GM21717 (cell line): ENCODE data around the gene NEU4.
"Not testable (repeated sequence)": the region's sequence is repeated elsewhere in the genome, so short reads cannot be mapped to it uniquely, and the experiment has no call there.

ENCODE experiments used
- ATAC-seq: cut with Tn5 transposase; IDR thresholded peaks from one replicate; pipeline ENCODE4 v1.9.1; 2021; ENCODE audit warnings: mild to moderate bottlenecking, moderate library complexity; ENCODE audit not compliant: unreplicated experiment

NEU4 gene

DNA sequence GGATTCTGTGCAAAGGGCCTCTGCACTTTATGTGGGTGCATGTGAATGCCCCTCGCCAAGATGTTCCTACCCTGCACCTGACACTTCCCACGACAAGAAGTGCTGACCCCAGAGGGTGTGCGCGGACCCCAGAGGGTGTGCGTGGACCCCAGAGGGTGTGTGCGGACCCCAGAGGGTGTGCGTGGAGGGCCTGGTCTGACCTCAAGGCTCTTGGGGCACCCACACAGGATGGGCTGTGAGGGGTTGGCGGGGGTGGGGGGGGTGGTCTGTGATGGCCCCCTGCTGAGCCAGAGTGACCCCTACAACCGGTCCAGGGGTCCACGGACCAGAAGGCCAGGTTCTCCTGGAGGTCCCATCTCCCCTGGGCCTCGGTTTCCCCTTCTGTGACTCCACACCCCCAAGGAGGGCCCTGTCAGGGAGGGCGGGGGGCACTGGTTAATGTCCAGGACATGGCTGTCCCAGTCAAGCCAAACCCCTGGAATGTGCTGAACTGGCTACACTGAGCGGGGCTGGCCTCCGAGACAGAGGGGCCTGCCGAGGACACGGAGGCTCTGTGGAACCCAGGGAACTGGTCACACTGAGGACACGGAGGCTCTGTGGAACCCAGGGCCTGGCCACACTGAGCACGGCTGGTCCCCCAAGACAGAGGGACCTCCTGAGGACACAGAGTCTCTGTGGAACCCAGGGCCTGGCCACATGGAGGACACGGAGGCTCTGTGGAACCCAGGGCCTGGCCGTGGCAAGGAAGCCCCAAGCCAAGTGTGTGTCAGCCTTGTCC lies 3.1 kb downstream of the NEU4 start:
- no peak for ATAC-seq

DNA sequence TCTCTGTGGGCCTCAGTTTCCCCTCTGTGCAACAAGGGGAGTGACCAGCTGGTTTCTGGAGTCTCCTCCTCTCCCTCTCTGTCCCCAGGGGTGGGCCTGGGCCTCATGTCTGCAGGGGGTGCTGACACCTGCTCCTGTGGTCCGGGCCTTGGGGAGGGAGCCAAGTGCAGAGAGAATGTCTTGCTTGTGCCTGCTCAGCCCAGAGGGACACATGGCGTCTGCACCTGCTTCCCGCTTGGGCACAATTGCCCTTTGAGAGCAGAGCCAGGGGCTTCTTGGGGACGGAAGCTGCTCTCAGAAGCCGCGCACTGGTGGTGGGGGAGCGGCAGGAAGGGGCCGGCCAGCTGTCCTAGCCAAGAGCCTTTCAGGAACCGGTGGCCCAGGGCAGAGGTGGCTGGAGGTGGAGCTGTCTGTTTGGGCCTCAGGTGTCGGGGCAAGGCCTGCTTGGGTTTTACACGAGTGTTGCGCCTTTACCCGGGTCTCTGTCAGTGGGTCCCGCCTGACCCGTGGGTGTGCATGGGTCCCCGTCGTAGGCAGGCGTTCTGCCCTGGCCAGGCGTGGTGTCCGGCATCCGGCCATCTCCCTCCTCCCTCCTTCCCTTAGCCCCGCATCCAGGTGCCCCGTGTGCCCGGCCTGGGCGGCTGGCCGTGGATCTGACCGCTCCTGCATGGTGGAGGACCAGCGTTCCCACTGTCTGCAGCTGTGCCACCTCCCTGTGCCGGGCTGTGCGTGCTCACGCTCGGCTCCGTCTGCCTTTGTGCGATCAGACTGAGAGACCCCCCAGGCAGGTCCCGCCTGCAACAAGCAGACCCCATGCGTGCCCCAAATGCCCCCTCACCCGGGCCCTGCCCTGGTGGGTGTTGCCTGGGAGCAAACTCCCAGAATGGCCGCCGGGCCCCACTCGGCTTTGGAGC lies 4.0 kb downstream of the NEU4 start:
- no peak for ATAC-seq

DNA sequence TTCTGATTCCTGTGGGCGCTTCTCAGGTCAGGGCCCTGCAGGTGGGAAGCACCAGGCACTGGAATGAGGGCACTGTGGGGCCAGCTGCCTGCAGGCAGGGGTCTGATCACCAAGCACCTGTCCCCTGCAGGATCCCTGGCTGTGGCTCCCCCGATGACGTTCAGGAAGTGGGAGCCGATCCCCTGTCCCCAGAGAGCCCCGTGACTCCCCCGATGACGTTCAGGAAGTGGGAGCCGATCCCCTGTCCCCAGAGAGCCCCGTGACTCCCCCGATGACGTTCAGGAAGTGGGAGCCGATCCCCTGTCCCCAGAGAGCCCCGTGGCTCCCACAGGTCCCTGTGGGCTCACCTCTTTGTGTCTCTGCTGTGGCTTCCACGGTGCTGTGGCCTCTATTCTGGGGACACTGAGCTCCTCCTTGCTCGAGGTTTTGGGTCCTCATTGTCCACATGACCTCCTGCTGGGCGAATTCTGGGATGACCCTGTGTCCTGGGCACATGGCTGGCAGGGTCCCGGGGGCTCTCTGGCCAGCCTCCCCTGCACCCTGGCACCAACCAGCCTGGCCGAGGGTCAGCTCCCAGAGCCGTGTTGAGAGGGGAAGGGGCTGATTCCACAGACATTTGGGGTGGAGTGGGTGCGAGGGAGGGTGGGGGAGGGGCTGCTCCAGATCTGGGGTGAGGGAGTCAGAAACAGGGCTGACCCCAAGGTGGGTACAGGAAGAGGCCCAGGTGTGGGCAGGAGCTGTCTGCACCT lies 4.8 kb downstream of the NEU4 start:
- ATAC-seq, result no peak

DNA sequence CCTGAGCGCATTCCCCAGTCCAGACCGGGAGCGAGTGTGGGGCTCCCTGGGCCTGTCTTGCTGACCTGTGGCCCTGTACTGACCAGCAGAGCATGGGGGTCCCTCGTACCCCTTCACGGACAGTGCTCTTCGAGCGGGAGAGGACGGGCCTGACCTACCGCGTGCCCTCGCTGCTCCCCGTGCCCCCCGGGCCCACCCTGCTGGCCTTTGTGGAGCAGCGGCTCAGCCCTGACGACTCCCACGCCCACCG lies 5.3 kb downstream of the NEU4 start:
- no peak for ATAC-seq

DNA sequence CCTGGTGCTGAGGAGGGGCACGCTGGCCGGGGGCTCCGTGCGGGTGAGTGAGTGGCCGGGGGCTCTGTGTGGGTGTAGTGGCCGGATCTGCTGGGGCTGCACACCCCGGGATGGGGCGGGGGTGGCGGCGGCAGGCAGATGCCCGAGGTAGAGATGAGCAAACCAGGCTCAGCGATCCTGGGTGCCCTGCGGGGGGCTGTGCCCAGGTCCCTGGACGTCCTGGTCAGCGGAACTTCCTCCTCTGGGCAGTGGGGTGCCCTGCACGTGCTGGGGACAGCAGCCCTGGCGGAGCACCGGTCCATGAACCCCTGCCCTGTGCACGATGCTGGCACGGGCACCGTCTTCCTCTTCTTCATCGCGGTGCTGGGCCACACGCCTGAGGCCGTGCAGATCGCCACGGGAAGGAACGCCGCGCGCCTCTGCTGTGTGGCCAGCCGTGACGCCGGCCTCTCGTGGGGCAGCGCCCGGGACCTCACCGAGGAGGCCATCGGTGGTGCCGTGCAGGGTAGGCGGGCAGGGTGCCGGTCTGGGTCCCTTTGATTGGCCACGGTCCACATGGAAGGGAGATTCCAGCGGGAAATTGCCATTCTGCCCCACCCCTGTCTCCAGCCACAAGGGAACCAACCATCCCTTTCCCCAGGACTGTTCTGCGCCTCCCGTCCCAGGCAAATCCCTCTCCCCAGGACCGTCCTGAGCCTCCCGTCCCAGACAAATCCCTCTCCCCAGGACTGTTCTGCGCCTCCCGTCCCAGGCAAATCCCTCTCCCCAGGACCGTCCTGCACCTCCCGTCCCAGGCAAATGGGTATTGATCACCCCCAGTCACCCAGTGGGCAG lies 5.9 kb downstream of the NEU4 start:
- no peak for ATAC-seq

DNA sequence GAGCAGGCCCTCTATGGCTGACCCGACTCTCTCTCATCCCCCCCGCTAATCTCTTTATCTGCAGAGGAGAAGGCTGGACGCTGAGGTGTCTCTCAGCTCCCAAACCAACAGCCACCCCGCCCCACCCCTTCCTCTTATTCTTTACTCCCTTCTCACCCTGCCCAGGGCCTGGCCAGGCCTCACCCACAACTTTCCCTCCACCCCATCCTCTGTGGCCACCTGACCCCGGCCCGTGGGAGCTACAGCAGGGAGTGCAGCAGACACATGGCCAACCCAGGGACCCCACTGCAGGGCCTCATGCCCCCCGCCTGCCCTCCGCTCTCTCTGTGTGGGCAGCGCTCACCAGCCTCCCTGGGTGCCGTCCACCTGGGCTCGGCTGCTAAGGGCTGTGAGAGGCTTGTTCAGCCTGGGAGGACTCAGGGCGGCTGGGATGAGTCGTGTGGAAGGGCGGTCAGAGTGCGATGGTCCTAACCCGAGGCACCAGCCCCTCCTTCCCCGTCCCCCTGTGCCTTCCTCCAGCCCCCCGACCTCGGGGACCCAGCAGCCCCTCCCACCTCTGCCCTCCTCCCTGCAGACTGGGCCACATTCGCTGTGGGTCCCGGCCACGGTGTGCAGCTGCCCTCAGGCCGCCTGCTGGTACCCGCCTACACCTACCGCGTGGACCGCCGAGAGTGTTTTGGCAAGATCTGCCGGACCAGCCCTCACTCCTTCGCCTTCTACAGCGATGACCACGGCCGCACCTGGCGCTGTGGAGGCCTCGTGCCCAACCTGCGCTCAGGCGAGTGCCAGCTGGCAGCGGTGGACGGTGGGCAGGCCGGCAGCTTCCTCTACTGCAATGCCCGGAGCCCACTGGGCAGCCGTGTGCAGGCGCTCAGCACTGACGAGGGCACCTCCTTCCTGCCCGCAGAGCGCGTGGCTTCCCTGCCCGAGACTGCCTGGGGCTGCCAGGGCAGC lies 6.8 kb downstream of the NEU4 start:
- no peak for ATAC-seq

DNA sequence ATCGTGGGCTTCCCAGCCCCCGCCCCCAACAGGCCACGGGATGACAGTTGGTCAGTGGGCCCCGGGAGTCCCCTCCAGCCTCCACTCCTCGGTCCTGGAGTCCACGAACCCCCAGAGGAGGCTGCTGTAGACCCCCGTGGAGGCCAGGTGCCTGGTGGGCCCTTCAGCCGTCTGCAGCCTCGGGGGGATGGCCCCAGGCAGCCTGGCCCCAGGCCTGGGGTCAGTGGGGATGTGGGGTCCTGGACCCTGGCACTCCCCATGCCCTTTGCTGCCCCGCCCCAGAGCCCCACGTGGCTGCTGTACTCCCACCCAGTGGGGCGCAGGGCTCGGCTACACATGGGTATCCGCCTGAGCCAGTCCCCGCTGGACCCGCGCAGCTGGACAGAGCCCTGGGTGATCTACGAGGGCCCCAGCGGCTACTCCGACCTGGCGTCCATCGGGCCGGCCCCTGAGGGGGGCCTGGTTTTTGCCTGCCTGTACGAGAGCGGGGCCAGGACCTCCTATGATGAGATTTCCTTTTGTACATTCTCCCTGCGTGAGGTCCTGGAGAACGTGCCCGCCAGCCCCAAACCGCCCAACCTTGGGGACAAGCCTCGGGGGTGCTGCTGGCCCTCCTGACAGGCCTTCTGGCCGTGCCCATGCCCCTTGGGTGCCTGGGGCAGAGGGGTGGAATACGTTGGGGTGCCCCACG lies 7.6 kb downstream of the NEU4 start:
- no peak for ATAC-seq

DNA sequence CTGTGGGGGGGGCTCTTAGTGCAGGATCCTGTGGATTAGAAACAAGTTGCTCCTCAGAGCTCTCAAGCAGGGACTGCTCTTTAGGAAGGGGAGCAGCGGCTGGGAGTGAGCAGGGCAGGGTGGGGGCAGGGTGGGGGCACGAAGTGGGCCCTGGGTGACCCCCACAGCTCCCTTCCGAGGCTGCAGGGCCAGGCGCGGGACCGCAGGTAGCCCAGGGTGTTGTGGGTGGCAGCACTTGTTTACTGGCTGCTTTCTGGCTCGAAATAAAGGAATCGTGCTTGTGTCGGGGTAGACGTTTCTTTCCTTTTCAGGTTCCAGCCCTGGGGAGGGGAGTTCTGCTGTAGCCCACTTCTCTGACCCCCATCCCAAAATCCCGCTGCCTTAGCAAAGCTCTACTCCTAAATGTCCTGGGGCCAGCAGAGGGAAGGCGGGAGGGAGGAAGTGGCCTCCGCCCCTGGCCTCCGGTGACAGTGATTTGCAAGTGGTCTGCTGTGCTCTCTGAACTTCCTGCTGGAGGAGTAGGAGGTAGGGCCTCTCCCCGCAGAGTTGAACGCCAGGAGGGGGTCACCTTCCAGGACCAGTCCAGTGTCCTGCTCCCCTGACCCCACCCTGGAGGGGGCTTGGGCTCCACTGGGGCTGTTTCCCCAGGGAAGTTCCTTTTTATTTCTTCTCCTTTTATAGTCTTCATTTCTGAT lies 8.3 kb downstream of the NEU4 start:
- ATAC-seq, result no peak

DNA sequence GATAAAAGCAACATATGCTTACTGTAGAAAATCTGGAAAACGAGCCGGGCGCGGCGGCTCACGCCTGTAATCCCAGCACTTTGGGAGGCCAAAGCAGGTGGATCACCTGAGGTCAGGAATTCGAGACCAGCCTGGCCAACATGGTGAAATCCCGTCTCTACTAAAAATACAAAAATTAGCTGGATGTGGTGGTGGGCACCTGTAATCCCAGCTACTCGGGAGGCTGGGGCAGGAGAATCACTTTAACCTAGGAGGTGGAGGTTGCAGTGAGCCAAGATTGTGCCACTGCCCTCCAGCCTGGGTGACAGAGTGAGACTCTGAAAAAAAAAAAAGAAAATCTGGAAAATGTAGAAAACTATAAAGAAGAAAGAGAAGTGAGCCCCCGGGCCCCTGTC lies 8.8 kb downstream of the NEU4 start:
- ATAC-seq, result not testable (repeated sequence)

DNA sequence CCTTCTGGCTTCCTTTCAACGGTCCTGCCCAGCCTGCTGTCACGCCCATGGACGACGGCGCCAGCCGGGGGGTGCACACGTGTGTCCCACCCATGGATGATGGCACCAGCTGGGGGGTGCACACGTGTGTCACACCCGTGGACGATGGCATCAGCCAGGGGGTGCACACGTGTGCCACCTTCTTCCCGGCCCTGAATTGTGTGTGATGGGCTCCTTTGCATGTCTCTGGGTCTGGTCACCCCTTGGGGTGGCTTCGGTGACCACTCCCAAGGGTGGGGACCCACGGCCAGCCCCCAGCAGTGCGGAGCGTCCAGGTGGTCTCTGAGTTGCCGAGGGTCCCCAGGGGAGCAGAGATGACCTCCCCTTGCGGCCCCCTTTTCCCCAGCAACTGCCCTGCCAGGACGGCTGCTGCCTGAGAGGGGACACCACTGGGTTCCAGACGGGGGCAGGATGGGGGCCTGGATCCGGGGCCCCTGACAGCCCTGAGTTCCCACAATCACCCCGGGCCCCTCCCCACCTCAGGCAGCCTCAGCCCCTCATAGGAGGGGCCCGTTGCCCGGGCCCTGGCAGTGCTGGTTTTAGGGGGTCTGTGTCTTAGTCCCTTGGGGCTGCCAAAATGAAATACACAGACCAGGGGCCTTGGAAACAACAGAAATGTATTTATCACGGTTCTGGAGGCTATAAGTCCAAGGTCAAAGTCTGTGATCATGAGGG lies 9.4 kb downstream of the NEU4 start:
- ATAC-seq, result no peak

DNA sequence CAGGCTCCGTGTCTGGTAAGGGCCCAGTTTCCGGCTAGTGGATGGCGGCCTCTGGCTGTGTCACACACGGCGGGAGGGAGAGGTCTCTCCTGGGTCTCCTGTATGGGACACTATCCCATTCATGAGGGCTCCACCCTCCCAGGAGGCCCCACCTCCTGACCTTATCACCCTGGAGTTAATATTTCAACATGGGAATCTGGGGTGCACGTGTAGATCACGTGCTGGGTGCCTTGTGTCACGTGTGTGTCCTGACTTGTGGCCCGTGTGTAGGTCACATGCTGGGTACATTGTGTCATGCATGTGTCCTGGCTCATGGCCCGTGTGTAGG lies 9.9 kb downstream of the NEU4 start:
- ATAC-seq, result no peak

DNA sequence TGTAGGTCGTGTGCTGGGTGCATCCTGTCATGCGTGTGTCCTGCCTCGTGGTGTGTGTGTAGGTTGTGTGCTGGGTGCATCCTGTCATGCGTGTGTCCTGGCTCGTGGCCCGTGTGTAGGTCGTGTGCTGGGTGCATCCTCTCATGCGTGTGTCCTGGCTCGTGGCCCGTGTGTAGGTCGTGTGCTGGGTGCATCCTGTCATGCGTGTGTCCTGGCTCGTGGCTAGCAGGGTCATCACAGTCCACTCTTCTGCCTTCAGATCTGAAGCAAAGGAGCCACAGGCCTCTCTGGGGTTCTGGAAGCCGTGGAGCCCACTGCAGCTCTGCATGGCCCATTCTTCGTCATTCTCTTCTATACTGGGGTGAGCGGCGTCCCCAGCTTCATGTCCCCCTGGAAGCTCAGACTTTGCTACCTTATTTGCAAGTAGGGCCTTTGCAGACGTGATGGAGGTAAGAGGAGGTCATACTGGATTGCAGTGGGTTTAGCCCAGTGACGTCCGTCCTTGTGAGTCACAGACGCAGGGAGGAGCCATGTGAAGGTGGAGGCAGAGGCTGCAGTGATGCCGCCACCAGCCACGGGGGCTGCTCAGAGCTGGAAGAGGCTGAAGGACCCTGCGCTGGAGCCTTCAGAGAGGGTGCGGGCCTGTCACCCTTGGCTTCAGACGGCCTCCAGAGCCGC lies 11.1 kb downstream of the NEU4 start:
- ATAC-seq, result not testable (repeated sequence)

DNA sequence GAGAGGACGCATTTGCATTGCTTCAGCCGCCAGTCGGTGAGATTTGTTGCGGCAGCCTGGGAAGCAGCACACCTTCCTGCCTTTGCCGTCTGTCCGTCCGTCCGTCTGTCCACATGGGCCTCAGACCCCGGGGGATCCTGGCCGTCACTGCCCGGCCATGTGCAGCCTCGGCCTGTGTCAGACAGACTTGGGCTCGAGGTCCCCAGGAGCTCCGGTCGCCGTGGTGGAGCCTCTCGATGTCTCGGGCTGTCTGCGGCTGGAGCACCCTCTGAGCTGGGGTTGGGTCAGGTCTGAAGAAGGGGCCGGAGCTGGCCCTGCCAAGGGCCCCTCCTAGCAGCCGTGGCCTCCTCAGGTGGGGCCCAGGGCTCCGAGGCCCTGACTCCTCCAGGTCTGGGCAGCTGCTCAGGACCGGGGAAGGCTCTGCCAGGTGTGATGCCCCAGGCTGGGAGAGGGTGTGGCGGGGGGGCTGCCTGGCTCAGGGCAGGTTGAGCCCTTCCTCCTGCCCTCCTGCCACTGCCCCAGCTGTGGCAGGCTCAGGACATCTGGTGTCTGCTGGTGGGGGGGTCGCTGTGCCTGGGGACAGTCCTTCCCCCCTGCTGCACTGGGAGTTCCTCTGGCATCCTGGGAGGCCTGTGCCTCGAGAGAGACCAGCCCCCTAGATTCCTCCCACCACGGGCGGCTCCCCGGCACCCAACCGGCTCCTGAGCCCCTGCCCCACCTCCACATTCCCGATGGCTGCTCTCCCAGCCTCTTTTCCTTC lies 11.8 kb downstream of the NEU4 start:
- no peak for ATAC-seq

DNA sequence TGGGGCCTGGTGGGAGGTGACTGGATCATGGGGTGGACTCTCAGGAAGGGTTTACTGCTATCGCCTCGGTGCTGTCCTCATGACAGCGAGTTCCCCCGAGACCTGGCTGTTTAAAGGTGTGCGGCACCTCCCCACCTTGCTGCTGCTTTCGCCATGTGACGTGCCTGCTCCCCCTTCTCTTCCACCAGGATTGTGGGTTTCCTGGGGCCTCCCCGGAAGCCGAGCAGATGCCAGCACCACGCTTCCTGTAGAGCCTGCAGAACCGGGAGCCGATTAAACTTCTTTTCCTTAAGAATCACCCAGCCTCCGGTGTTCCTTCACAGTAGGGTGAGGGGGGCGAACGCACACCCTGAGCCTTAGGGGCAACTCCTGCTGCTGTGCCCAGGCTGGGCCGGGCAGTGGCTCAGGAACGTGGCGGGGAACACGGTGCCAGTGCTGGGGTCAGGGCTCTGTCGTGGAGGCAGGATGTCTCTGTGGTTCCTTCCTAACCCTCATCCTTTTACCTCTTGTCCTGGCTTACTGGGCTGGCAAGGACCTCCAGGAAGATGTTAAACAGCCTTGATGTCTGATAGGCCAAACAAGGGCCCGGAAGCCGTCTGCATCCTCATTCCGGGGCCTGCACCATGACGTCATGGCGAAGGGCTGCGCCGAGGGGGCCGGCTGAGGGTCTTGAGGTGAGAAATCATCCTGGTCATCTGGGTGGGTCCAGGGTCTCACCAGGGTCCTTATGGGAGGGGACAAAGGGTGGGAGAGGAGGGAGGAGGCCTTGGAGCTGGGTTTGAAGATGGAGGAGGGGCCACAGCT lies 12.7 kb downstream of the NEU4 start:
- no peak for ATAC-seq

DNA sequence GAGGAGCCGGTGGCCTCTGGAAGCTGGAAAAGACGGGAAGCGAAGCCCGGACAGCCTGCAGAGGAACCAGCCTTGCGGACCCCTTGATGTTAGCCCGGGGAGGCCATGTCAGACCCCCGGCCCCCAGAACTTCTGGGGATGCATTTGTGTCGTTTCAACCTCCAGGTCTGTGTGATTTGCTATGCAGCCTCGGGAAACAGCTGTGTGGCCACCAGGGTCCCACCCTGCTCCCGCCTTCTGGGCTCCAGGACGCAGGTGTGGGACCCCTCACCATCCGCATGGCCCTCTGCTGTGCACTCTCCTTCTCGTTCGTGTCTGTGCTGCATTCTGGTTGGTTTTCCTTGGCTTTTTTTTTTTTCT lies 13.3 kb downstream of the NEU4 start:
- no peak for ATAC-seq
